Liver (tissue), 9 donors: Measurements from ENCODE around the gene TIPIN. TPM values are rescaled to one million over a fixed set of nuclear protein-coding genes. Genes with fewer than 3 reads are reported as not detected.
"Not testable (repeated sequence)": the region's sequence is repeated elsewhere in the genome, so short reads cannot be mapped to it uniquely, and the experiment has no call there.

Source experiments
- DNase-seq: peaks from one replicate; pipeline ENCODE4 v3.0.0-alpha.2; 2017; ENCODE audit warnings: low spot score
- H3K27ac ChIP-seq, 2 donors: one replicate each; pipeline ENCODE4 v1.7.0; 2013; ENCODE audit warnings: inconsistent platforms in 2 of 2, low read length in 2 of 2, control low read depth in 1 of 2, low read depth in 1 of 2, mild to moderate bottlenecking in 1 of 2
- H3K27me3 ChIP-seq, 4 donors: one replicate each; pipeline versions ENCODE4 v1.6.1 to v1.7.0; 2013; ENCODE audit warnings: low read length in 3 of 4, inconsistent platforms in 1 of 4, mild to moderate bottlenecking in 1 of 4, moderate library complexity in 1 of 4; ENCODE audit not compliant: control insufficient read depth in 4 of 4, insufficient read depth in 4 of 4
- H3K36me3 ChIP-seq, 4 donors: one replicate each; pipeline versions ENCODE4 v1.6.1 to v1.7.0; 2013; ENCODE audit warnings: low read length in 3 of 4, mild to moderate bottlenecking in 3 of 4, low read depth in 1 of 4, moderate library complexity in 1 of 4; ENCODE audit not compliant: control insufficient read depth in 4 of 4, insufficient read depth in 3 of 4
- H3K4me1 ChIP-seq, 4 donors: one replicate each; pipeline versions ENCODE4 v1.6.1 to v1.7.0; 2013; ENCODE audit warnings: low read length in 3 of 4, mild to moderate bottlenecking in 3 of 4, moderate library complexity in 1 of 4; ENCODE audit not compliant: control insufficient read depth in 4 of 4, insufficient read depth in 4 of 4
- H3K4me3 ChIP-seq, 3 donors: one replicate each; pipeline versions ENCODE4 v1.6.1 to v1.7.0; 2013; ENCODE audit warnings: low read length in 3 of 3, control low read depth in 1 of 3, low read depth in 1 of 3, mild to moderate bottlenecking in 1 of 3
- H3K9ac ChIP-seq, 2 donors: one replicate each; pipeline ENCODE4 v1.7.0; 2013; ENCODE audit warnings: low read length in 2 of 2, mild to moderate bottlenecking in 2 of 2, moderate library complexity in 2 of 2, control low read depth in 1 of 2, low read depth in 1 of 2
- H3K9me3 ChIP-seq, 4 donors: one replicate each; pipeline versions ENCODE4 v1.6.1 to v1.7.0; 2013; ENCODE audit warnings: low read length in 3 of 4; ENCODE audit not compliant: control insufficient read depth in 4 of 4
- ATF3 ChIP-seq: IDR thresholded peaks from 2 replicates; pipeline ENCODE4 v1.6.1; 2016; ENCODE audit warnings: antibody characterized with exemption
- EGR1 ChIP-seq, 2 donors: IDR thresholded peaks; 2 replicates each; pipeline ENCODE4 v1.6.1; 2016 to 2018; ENCODE audit warnings: antibody characterized with exemption in 2 of 2, low read depth in 2 of 2
- FOXA1 ChIP-seq: IDR thresholded peaks from 2 replicates; pipeline ENCODE4 v1.6.1; 2016; ENCODE audit warnings: antibody characterized with exemption
- FOXA2 ChIP-seq: IDR thresholded peaks from 2 replicates; pipeline ENCODE4 v1.6.1; 2016; ENCODE audit warnings: antibody characterized with exemption
- GABPA ChIP-seq, 2 donors: IDR thresholded peaks in 1 of 2; conservative IDR thresholded peaks in 1 of 2; 2 replicates each; pipeline ENCODE4 v1.6.1; 2016; ENCODE audit warnings: antibody characterized with exemption in 2 of 2, mild to moderate bottlenecking in 1 of 2, moderate library complexity in 1 of 2
- HNF4G ChIP-seq: IDR thresholded peaks from 2 replicates; pipeline ENCODE4 v1.6.1; 2016; ENCODE audit warnings: antibody characterized with exemption
- NR2F2 ChIP-seq: IDR thresholded peaks from 2 replicates; pipeline ENCODE4 v1.6.1; 2016; ENCODE audit warnings: antibody characterized with exemption
- RAD21 ChIP-seq, 2 donors: IDR thresholded peaks; 2 replicates each; pipeline ENCODE4 v1.6.1; 2016; ENCODE audit warnings: antibody characterized with exemption in 2 of 2, mild to moderate bottlenecking in 2 of 2
- SP1 ChIP-seq: IDR thresholded peaks from 2 replicates; pipeline ENCODE4 v1.6.1; 2018; ENCODE audit warnings: antibody characterized with exemption, mild to moderate bottlenecking
- TAF1 ChIP-seq: conservative IDR thresholded peaks from 2 replicates; pipeline ENCODE4 v1.6.1; 2016; ENCODE audit warnings: antibody characterized with exemption, mild to moderate bottlenecking
- YY1 ChIP-seq: IDR thresholded peaks from 2 replicates; pipeline ENCODE4 v1.6.1; 2016; ENCODE audit warnings: antibody characterized with exemption, mild to moderate bottlenecking
- WGBS: extraction: QIAGEN DNeasy Blood & Tissue Kit; methylation state at CpG from one replicate; pipeline ENCODE4 v1.1.7; 2013; 5-methylcytosine and 5-hydroxymethylcytosine counted together
- polyA plus RNA-seq, 2 donors: library from polyadenylated mRNA; stranded (reverse) in 1 of 2; unstranded in 1 of 2; fragments of 200-250 nt in 1 of 2; fragments of >200 nt in 1 of 2; fragmentation: Nextera tagmentation in 1 of 2; extraction: Ambion mirVana in 1 of 2; gene quantifications; one replicate each; pipeline versions ENCODE4 v1.2.1 to v1.2.3, GENCODE V29; 2013 to 2015
- total RNA-seq, 2 donors: library from RNA; depleted of rRNA; stranded (reverse); fragments of >200 nt; gene quantifications; one replicate each; pipeline ENCODE4 v1.2.3, GENCODE V29; 2014
- TF ChIP-seq, protein P1 (sequence below): IDR thresholded peaks from 2 replicates; pipeline ENCODE4 v1.6.1; 2016; ENCODE audit warnings: antibody characterized with exemption
- TF ChIP-seq, protein P2 (sequence below): IDR thresholded peaks from 2 replicates; pipeline ENCODE4 v1.6.1; 2016; ENCODE audit warnings: antibody characterized with exemption, mild to moderate bottlenecking
- donor health status: healthy.
- donor health status: healthy.
- donor health status: healthy.
- donor health status: healthy.
- donor health status: healthy.

Gene TIPIN
- total and polyA plus RNA-seq, 4 donors = 2.2 to 5.9 (median 2.6) TPM

- H3K9me3 ChIP-seq = no peaks in the 10 kb centered on the region
- H3K9ac ChIP-seq = no peak overlapping the region
- TF ChIP-seq RAD21 (IDR thresholded peaks at IDR 0.05) (no peak), NR2F2 (no peak), TAF1 (no peak), YY1 (no peak), HNF4G (no peak), FOXA1 (no peak), ATF3 (no peak), SP1 (no peak), EGR1 (IDR thresholded peaks at IDR 0.05; ENCODE audit: low read depth in 2 of 2) (no peak), GABPA (IDR thresholded peaks at IDR 0.05 in 1 of 2, conservative IDR thresholded peaks at IDR 0.05 in 1 of 2) (no peak)
- TF ChIP-seq, protein P1, sequence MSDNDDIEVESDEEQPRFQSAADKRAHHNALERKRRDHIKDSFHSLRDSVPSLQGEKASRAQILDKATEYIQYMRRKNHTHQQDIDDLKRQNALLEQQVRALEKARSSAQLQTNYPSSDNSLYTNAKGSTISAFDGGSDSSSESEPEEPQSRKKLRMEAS = no peak
- TF ChIP-seq, protein P2, sequence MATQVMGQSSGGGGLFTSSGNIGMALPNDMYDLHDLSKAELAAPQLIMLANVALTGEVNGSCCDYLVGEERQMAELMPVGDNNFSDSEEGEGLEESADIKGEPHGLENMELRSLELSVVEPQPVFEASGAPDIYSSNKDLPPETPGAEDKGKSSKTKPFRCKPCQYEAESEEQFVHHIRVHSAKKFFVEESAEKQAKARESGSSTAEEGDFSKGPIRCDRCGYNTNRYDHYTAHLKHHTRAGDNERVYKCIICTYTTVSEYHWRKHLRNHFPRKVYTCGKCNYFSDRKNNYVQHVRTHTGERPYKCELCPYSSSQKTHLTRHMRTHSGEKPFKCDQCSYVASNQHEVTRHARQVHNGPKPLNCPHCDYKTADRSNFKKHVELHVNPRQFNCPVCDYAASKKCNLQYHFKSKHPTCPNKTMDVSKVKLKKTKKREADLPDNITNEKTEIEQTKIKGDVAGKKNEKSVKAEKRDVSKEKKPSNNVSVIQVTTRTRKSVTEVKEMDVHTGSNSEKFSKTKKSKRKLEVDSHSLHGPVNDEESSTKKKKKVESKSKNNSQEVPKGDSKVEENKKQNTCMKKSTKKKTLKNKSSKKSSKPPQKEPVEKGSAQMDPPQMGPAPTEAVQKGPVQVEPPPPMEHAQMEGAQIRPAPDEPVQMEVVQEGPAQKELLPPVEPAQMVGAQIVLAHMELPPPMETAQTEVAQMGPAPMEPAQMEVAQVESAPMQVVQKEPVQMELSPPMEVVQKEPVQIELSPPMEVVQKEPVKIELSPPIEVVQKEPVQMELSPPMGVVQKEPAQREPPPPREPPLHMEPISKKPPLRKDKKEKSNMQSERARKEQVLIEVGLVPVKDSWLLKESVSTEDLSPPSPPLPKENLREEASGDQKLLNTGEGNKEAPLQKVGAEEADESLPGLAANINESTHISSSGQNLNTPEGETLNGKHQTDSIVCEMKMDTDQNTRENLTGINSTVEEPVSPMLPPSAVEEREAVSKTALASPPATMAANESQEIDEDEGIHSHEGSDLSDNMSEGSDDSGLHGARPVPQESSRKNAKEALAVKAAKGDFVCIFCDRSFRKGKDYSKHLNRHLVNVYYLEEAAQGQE = no peak
- 86% methylated on average over 7 of the region's 7 CpGs for WGBS
- no peak for DNase-seq
- H3K27me3 ChIP-seq = no peaks in the 10 kb centered on the region
- no peak overlapping the region for H3K4me3 ChIP-seq
- no peaks in the 10 kb centered on the region for H3K36me3 ChIP-seq
- H3K4me1 ChIP-seq = peaks cover 0 to 12% (median 6%) of the 10 kb centered on the region in 4 donors
- H3K27ac ChIP-seq = no peak overlapping the region
Measured at GRCh38 chr15:66359740-66360139, 3.3 kb upstream of the TIPIN start.

GRCh38 chr15:66356077-66356358 lies 467 bp downstream of the TIPIN start:
- WGBS = 7% methylated on average over 12 of the region's 12 CpGs
- DNase-seq = no peak
- H3K4me3 ChIP-seq = peak overlapping the region; percentile 63 to 76 (median 64)
- H3K4me1 ChIP-seq = peaks cover 0 to 15% (median 6%) of the 10 kb centered on the region in 4 donors
- no peaks in the 10 kb centered on the region for H3K36me3 ChIP-seq
- no peaks in the 10 kb centered on the region for H3K27me3 ChIP-seq
- TF ChIP-seq FOXA2 (no peak), EGR1 (IDR thresholded peaks at IDR 0.05; ENCODE audit: low read depth in 2 of 2) (no peak), HNF4G (no peak)
- no peaks in the 10 kb centered on the region for H3K9me3 ChIP-seq
- H3K9ac ChIP-seq = peak overlapping the region; percentile 63 to 68
- H3K27ac ChIP-seq = peak overlapping the region; percentile 69 to 77

- not testable (repeated sequence) for H3K27ac ChIP-seq, DNase-seq, H3K9ac ChIP-seq, H3K9me3 ChIP-seq, H3K4me3 ChIP-seq, H3K27me3 ChIP-seq, H3K4me1 ChIP-seq, H3K36me3 ChIP-seq
- 37% methylated on average over 5 of the region's 5 CpGs for WGBS
Measured at GRCh38 chr15:66348530-66348929, 8.0 kb downstream of the TIPIN start.
